GM12891 (cell line): Measurements from ENCODE around the gene SLC66A1.

ENCODE experiments used
- POLR2A ChIP-seq: IDR thresholded peaks from 2 replicates; pipeline ENCODE4 v1.6.1; 2011; ENCODE audit warnings: low read depth, low read length, control low read depth
- TAF1 ChIP-seq: IDR thresholded peaks from 2 replicates; pipeline ENCODE4 v1.6.1; 2011; ENCODE audit warnings: low read depth, low read length, control low read depth

GRCh38 chr1:19339214-19339861, 27.2 kb downstream of the SLC66A1 start:
- TF ChIP-seq TAF1 (no peak), POLR2A (no peak)
